GM19193 (cell line): ENCODE data around the gene DTNBP1.

Experiments used
- POLR2A ChIP-seq: IDR thresholded peaks from 4 replicates; pipeline ENCODE4 v1.6.1; 2011; ENCODE audit not compliant: insufficient read depth, insufficient read length; ENCODE audit errors: extremely low read depth

DTNBP1 gene

DNA sequence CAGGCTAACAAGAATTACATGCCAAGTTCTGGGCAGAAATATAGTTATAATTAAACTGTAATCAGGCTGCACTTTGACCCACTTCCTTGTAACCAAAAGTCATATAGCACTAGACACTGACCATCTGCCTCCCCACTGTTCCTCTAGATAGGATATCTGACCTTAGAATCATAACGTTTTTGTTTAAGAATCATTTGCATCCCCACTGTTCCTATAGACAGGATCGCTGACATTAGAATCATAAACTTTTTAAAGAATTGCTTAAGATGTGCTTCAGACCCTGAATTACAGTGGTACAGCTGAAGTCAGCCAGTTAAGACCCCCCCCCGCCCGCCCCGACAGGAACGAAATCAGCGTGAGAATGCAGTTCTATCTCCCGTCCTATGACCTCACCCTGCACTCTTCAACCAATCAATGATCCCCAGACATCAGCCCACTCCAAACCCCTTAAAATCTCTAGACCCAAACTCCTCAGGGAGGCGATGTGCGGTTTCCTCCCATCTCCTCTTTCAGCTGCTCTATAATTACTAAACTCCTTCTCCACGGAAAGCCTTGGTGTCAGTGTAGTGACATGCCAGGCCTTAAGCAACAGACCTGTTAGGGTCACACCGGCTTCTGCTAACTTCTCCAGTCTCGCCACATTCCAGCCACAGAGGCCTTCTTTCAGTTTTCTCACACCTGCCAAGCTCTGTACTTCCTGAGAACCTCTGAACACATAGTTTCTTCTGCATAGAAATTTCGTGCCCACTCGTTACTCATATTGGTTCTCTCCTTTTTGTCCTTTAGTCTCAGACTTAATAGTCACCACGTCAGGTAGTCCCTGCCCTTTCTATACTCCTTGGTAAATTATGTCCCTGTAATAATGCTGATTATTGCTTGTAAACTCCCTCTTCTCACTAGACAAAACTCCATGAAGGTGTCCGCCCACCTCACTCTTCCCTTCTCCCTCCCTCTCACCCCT, 93.5 kb downstream of the DTNBP1 start:
- TF ChIP-seq POLR2A = no peak

DNA sequence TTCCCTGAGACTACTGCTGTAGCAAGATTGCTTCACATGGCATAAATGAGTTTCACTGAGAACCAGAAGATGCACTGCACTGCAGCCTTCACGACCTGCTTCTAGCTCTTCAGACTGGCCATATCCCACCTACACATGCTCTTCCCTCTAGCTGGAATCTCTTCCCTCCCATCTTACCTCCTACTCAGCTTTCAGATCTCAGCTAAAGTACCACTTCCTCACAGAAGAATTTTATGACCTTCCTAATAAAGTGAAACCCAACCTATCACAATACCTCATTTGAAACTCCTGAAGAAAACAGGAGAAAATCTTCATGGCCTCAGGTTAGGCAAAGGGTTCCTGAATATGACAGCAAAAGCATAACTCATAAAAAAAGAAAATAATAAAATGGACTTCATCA, 99.9 kb downstream of the DTNBP1 start:
- TF ChIP-seq POLR2A = no peak

DNA sequence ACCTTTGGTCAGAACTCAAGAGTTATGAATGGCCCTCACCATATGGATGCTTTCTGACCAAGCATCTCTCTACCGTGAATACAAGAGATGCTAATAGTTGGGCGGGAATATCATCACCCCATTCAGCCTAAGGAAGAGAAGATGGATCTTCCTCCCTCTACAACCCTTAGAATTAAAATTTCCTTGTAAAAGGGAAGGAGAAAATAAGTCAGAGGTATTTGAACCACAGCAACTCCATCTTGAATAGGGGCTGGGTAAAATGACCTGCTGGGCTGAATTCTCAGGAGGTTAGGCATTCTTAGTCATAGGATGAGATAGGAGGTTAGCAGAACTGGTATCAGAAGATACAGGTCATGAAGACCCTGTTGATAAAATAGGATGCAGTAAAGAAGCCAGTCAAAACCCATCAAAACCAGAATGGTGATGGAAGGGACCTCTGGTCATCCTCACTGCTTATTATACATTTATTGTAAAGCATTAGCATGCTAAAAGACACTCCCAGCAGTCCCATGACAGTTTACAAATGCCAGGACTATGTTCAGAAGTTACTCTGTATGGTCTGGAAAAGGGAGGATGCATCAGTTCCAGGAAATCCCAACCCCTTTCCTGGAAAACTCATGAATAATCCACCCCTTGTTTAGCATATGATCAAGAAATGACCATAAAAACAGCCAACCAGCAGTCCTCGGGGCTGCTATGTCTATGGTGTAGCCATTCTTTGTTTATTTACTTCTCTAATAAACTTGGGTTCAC, 101.2 kb downstream of the DTNBP1 start:
- TF ChIP-seq POLR2A = no peak

DNA sequence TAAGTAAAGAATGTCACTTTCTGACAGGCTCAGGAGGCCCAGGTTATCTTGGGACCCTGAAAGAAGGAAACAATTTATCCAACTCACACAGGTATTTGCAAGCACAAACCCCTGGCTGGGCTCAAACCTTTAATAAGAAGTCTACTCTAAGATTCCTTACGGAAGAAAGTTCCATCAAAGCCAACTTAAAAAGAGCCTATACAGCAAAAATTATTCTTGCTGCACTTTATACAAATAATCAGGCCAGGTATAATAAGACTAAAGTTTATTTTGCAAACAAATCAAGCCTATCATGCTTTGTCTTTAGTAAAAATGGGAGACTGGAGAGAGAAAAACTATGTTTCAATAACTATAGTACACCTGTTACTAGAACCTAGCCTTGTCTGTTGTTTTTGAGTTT, 102.1 kb downstream of the DTNBP1 start:
- TF ChIP-seq POLR2A = no peak

DNA sequence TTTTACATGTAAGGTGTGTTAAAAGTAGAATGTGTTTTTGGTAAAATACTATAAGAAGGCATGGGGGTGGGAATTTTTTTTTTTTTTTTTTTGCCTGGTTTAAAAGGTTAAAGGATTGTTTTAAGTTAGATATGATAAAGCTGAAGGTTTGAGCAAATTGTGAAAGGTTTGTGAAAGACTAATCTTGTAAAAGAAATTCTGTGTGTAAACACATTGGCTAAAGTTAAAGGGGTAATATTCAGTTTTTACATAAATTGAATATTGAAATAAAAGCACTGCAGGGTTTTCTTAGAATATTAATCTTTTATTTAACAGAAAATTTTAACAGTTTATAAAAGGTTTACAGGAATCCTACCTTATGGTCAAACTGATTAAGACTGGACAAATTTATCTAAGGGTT, 105.7 kb downstream of the DTNBP1 start:
- TF ChIP-seq POLR2A = no peak

GRCh38 chr6:15556711-15557110, 106.1 kb downstream of the DTNBP1 start:
- TF ChIP-seq POLR2A = no peak

DNA sequence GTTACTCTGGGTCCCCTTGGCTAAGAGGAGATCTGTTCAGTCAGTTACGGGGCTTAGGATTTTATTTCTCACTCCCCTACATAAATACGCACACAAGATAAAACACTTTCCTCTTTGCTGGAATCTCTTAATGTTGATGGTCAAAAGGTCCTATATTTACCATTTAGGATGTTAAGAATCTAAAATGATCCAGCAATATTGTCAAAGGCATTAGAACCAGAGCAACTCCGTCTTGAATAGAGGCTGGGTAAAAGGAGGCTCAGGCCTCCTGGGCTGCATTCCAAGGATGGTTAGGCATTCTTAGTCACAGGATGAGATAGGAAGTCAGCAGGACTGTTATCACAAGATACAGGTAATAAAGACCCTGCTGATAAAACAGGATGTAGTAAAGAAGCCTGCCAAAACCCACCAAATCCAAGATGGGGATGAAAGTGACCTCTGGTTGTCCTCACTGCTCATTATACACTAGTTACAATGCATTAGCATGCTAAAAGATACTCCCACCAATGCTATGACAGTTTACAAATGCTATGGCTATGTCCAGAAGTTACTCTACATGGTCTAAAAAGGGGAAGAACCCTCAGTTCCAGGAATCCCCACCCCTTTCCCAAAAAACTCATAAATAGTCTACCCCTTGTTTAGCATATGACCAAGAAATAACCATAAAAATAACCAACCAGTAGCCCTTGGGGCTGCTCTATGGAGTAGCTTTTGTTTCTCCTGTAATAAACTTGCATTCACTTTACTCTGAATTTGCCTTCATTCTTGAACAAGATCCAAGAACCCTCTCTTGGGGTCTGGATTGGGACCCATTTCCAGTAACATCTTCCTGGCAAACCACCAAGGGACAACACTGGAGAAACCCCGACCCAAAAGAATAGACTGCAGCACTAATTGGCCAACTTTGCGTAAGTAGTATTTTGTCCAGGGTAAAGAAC, 107.5 kb downstream of the DTNBP1 start:
- no peak for TF ChIP-seq POLR2A

GRCh38 chr6:15554728-15555100, 108.1 kb downstream of the DTNBP1 start:
- TF ChIP-seq POLR2A = no peak

GRCh38 chr6:15553736-15554294, 109.0 kb downstream of the DTNBP1 start:
- no peak for TF ChIP-seq POLR2A

DNA sequence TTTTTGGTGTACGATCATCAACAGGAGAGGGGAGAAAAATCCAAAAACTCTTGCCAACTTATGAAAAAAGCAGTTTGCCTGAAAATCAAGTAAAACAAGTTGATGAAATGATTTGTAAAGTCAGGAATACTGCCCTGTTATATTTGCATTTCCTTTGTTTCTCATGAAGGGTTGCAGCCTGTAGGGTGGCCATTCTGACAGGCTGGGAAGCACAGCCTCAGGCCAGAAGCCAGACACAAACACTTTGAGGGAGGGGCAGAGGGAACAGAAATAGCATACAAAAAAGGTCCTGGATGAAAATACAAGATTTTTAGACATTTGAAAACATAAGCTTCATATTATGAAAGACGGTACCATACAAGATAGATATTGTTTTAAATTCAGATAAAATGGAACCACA, 109.8 kb downstream of the DTNBP1 start:
- no peak for TF ChIP-seq POLR2A

GRCh38 chr6:15551798-15552197, 111.0 kb downstream of the DTNBP1 start:
- no peak for TF ChIP-seq POLR2A

GRCh38 chr6:15551262-15551661, 111.6 kb downstream of the DTNBP1 start:
- no peak for TF ChIP-seq POLR2A

DNA sequence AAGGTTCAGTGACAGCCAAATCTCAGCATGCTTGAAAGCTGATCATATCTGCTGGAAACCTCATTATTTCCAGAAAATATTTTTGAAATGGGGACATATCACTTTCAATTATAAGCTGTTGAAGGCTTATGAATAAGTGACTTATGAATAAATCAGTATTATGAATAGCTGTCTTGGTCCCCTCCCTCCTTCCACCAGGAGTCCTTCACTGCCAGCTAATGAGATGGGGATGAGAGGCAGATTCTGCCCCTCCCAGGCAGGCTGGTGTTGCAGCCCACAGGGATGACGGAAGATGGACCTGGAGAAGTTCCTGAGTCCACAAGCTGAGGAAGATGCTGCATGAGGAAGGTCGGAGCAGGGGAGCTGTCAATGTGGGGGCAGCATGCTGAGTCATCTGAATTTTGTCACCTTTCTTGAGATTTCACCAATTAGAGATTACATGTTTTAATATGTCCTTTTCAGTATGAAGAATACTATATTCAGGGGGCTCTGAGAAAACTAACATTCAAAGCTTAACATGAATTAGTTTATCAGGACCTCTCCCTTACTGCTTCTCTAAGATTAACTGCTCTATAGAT, 112.2 kb downstream of the DTNBP1 start:
- no peak for TF ChIP-seq POLR2A

- TF ChIP-seq POLR2A = no peak
Measured at GRCh38 chr6:15549371-15549770, 113.5 kb downstream of the DTNBP1 start.

DNA sequence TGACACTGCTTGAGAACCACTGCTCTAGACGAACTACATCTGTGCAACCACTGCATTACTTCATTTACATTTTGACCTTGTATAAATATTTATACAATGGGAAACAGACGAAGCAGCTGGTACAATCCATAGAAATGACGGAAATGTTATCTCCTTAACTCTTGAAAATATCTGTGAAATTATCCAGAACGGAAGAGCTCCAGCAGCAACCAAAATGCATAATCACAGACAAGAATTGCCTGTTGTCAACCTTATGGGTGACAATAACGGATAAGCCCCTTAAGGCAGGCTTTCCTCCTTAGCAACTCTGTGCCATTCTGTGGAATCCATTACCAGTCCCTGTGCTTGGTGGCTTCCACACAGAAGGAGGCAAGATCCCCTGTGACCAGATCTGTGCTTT, 115.4 kb downstream of the DTNBP1 start:
- TF ChIP-seq POLR2A = no peak

- TF ChIP-seq POLR2A = no peak
Measured at GRCh38 chr6:15546591-15546990, 116.2 kb downstream of the DTNBP1 start.
